Keratinocyte (primary cell): ENCODE results near the gene CHGA. TPM values are rescaled to one million over a fixed set of nuclear protein-coding genes. Genes with fewer than 3 reads are reported as not detected.

Experiments
- DNase-seq: peaks from one replicate; pipeline ENCODE4 v3.0.0-alpha.2; 2011; ENCODE audit warnings: low read depth, missing footprints, low spot score
- FAIRE-seq: peaks from 2 replicates; lab custom pipeline; 2011; peaks lifted over from hg19 to GRCh38; lab: Jason Lieb, UNC
- H2AFZ ChIP-seq: 2 replicates; pipeline ENCODE4 v1.6.0; 2012; ENCODE audit warnings: low read length, control low read depth, inconsistent platforms; ENCODE audit not compliant: control insufficient read depth
- H3K27ac ChIP-seq: 2 replicates; pipeline ENCODE4 v1.5.1; 2011; ENCODE audit warnings: low read length; ENCODE audit not compliant: control insufficient read depth, insufficient read depth
- H3K27me3 ChIP-seq: 3 replicates; pipeline ENCODE4 v1.6.0; 2011; ENCODE audit warnings: low read length; ENCODE audit not compliant: control insufficient read depth, insufficient read depth; ENCODE audit errors: extremely low read depth
- H3K36me3 ChIP-seq, 2 experiments: 2 replicates in 1 of 2; 3 replicates in 1 of 2; pipeline ENCODE4 v1.5.1; 2011; ENCODE audit warnings: low read length in 2 of 2, mild to moderate bottlenecking in 1 of 2; ENCODE audit not compliant: control insufficient read depth in 2 of 2, insufficient read depth in 2 of 2; ENCODE audit errors: extremely low read depth in 1 of 2
- H3K4me1 ChIP-seq: 3 replicates; pipeline ENCODE4 v1.5.1; 2011; ENCODE audit warnings: low read length; ENCODE audit not compliant: control insufficient read depth, insufficient read depth; ENCODE audit errors: extremely low read depth
- H3K4me2 ChIP-seq: 3 replicates; pipeline ENCODE4 v1.6.0; 2011; ENCODE audit warnings: low read depth, low read length; ENCODE audit not compliant: control insufficient read depth, insufficient read depth; ENCODE audit errors: extremely low read depth
- H3K4me3 ChIP-seq, 3 experiments: fragments of 200-600 bp in 1 of 3; sonication (generic) in 1 of 3; 2 replicates in 2 of 3; 3 replicates in 1 of 3; pipeline ENCODE4 v1.5.1; 2011 to 2016; ENCODE audit warnings: low read length in 3 of 3, mild to moderate bottlenecking in 3 of 3, control low read depth in 2 of 3, inconsistent platforms in 1 of 3, low read depth in 1 of 3, mixed read lengths in 1 of 3, mixed run types in 1 of 3, moderate library complexity in 1 of 3; ENCODE audit not compliant: control insufficient read depth in 2 of 3, insufficient read depth in 2 of 3; ENCODE audit errors: extremely low read depth in 1 of 3
- H3K79me2 ChIP-seq: 2 replicates; pipeline ENCODE4 v1.6.0; 2012; ENCODE audit warnings: low read length; ENCODE audit not compliant: control insufficient read depth, insufficient read depth
- H3K9ac ChIP-seq: 3 replicates; pipeline ENCODE4 v1.6.0; 2011; ENCODE audit warnings: low read length; ENCODE audit not compliant: control insufficient read depth, insufficient read depth; ENCODE audit errors: extremely low read depth
- H3K9me1 ChIP-seq: 3 replicates; pipeline ENCODE4 v1.6.0; 2011; ENCODE audit warnings: low read length; ENCODE audit not compliant: control insufficient read depth, insufficient read depth; ENCODE audit errors: extremely low read depth
- H3K9me3 ChIP-seq: 2 replicates; pipeline ENCODE4 v1.5.1; 2012; ENCODE audit warnings: low read depth, low read length; ENCODE audit not compliant: control insufficient read depth
- H4K20me1 ChIP-seq: 3 replicates; pipeline ENCODE4 v1.6.0; 2011; ENCODE audit warnings: low read length; ENCODE audit not compliant: control insufficient read depth, insufficient read depth; ENCODE audit errors: extremely low read depth
- CTCF ChIP-seq, 3 experiments: IDR thresholded peaks in 1 of 3; conservative IDR thresholded peaks in 1 of 3; optimal IDR thresholded peaks in 1 of 3; 2 replicates in 2 of 3; 3 replicates in 1 of 3; pipeline versions ENCODE3 to v1.5.1; 2011; ENCODE audit warnings: low read length in 3 of 3, mild to moderate bottlenecking in 3 of 3, moderate library complexity in 2 of 3, control low read depth in 1 of 3, inconsistent platforms in 1 of 3; ENCODE audit not compliant: insufficient read depth in 2 of 3; ENCODE audit errors: extremely low read depth in 1 of 3
- EZH2 ChIP-seq: IDR thresholded peaks from one replicate; pipeline ENCODE4 v1.6.1; 2012; ENCODE audit warnings: inconsistent platforms, mild to moderate bottlenecking, low read length, moderate library complexity
- dilution Hi-C: fragments of 300-500 bp; cut with MboI; formaldehyde crosslinking; loops from one replicate; pipeline ENCODE4 v1.7.0; 2020; ENCODE audit warnings: low sequenced_read_pairs; ENCODE audit not compliant: extremely low pct_ligation_motif_present
- polyA plus RNA-seq, 5 experiments: library from polyadenylated mRNA; depleted of rRNA in 3 of 5; stranded (reverse) in 3 of 5; stranded (forward) in 1 of 5; unstranded in 1 of 5; fragments of >200 nt; gene quantifications; 1 replicate in 1 of 5; 2 replicates in 3 of 5; 3 replicates in 1 of 5; pipeline versions ENCODE4 v1.2.1 to v1.2.3, GENCODE V29; 2011 to 2012; ENCODE audit warnings: missing spikeins in 2 of 5, low read depth in 1 of 5, low replicate concordance in 1 of 5

Gene CHGA
- polyA plus RNA-seq, 1 donor (not counting 4 experiments of a cell fraction or from before 2014, with no cell fraction given), result 0.04 TPM

GRCh38 chr14:92917956-92918355, 5.0 kb upstream of the CHGA start:
- Histone ChIP-seq H3K36me3 (no peaks in the 10 kb centered on the region), H2AFZ (no peak overlapping the region), H3K27ac (no peak overlapping the region), H3K9me1 (no peaks in the 10 kb centered on the region), H3K9ac (no peak overlapping the region), H4K20me1 (no peaks in the 10 kb centered on the region), H3K4me2 (no peak overlapping the region), H3K79me2 (no peaks in the 10 kb centered on the region), H3K9me3 (no peaks in the 10 kb centered on the region), H3K27me3 (peaks cover 14% of the 10 kb centered on the region), H3K4me3 (no peak overlapping the region), H3K4me1 (no peaks in the 10 kb centered on the region)
- DNase-seq, result no peak
- no peak for FAIRE-seq
- dilution Hi-C loops, result no loop called here
- TF ChIP-seq CTCF (optimal IDR thresholded peaks at IDR 0.05 in 1 of 3, IDR thresholded peaks at IDR 0.05 in 1 of 3, conservative IDR thresholded peaks at IDR 0.05 in 1 of 3; ENCODE audit: extremely low read depth in 1 of 3, insufficient read depth in 2 of 3, low read length in 3 of 3), result no peak
- TF ChIP-seq EZH2, result no peak

GRCh38 chr14:92920001-92920400, 2.9 kb upstream of the CHGA start:
- Histone ChIP-seq H3K4me2 (no peak overlapping the region), H3K4me1 (no peaks in the 10 kb centered on the region), H3K9me1 (no peaks in the 10 kb centered on the region), H2AFZ (no peak overlapping the region), H3K79me2 (no peaks in the 10 kb centered on the region), H3K36me3 (no peaks in the 10 kb centered on the region), H3K9me3 (no peaks in the 10 kb centered on the region), H3K27ac (no peak overlapping the region), H3K4me3 (no peak overlapping the region), H4K20me1 (no peaks in the 10 kb centered on the region), H3K9ac (no peak overlapping the region), H3K27me3 (peaks cover 19% of the 10 kb centered on the region)
- DNase-seq (no peak), FAIRE-seq (no peak)
- dilution Hi-C loops, result no loop called here
- no peak for TF ChIP-seq CTCF (optimal IDR thresholded peaks at IDR 0.05 in 1 of 3, IDR thresholded peaks at IDR 0.05 in 1 of 3, conservative IDR thresholded peaks at IDR 0.05 in 1 of 3; ENCODE audit: extremely low read depth in 1 of 3, insufficient read depth in 2 of 3, low read length in 3 of 3)
- no peak for TF ChIP-seq EZH2
